PC-9 (cell line): ENCODE data around the gene CDH13.

Experiments used
- EZH2 ChIP-seq: fragments of 200-600 bp; sonication (generic); IDR thresholded peaks from 2 replicates; pipeline ENCODE4 v1.8.0; 2017; ENCODE audit warnings: antibody characterized with exemption, low read depth
- TF ChIP-seq, protein P1 (sequence below): fragments of 200-600 bp; sonication (generic); conservative IDR thresholded peaks from 2 replicates; pipeline ENCODE4 v1.6.1; 2017; ENCODE audit warnings: mixed run types, antibody characterized with exemption, mild to moderate bottlenecking, moderate library complexity

DNA sequence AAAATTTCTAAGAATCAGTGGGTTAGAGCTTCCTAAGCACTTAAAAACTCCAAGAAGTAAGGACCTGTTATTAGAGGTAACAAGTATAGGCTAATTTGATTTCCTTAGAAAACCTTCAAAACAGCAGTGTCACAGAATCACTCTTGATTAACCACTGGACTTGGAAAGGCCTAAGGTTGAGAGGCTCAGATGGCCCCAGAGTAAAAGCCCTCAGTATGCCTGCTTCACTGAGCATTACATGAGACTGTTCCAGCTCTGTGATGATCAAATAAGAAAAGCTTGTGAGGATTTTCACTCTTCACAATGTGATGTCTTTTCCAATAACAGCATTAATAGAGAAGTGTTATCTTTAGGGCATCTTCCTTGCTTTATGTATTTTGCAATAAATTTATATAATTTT is 671.8 kb downstream of the CDH13 start:
- TF ChIP-seq, protein P1, sequence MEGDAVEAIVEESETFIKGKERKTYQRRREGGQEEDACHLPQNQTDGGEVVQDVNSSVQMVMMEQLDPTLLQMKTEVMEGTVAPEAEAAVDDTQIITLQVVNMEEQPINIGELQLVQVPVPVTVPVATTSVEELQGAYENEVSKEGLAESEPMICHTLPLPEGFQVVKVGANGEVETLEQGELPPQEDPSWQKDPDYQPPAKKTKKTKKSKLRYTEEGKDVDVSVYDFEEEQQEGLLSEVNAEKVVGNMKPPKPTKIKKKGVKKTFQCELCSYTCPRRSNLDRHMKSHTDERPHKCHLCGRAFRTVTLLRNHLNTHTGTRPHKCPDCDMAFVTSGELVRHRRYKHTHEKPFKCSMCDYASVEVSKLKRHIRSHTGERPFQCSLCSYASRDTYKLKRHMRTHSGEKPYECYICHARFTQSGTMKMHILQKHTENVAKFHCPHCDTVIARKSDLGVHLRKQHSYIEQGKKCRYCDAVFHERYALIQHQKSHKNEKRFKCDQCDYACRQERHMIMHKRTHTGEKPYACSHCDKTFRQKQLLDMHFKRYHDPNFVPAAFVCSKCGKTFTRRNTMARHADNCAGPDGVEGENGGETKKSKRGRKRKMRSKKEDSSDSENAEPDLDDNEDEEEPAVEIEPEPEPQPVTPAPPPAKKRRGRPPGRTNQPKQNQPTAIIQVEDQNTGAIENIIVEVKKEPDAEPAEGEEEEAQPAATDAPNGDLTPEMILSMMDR = no peak
- TF ChIP-seq EZH2 = no peak
